IMR-90 (cell line): ENCODE measurements around the gene SYNE2. TPM values are rescaled to one million over a fixed set of nuclear protein-coding genes. Genes with fewer than 3 reads are reported as not detected.

Experiments used
- ATAC-seq: fragments of 200-7000 bp; cut with Tn5 transposase; 2 replicates; pipeline ENCODE4 v1.9.1; 2020; ENCODE audit warnings: low read depth, mild to moderate bottlenecking, moderate library complexity
- BruUV-seq: library from RNA; stranded (reverse); fragments of 400-500 nt; replicated peaks from 2 replicates; lab custom pipeline; 2021; lab: Mats Ljungman, UMichigan
- CTCF ChIA-PET: fragments of 300-600 bp; formaldehyde crosslinking; extraction: SDS; loops from one replicate; lab custom pipeline; 2021; ENCODE audit warnings: antibody characterized with exemption; lab: Yijun Ruan, JAX
- POLR2A ChIA-PET: fragments of 300-600 bp; sonication (Branson Sonifier 250); formaldehyde crosslinking; loops from one replicate; lab custom pipeline; 2022; ENCODE audit warnings: antibody characterized with exemption; ENCODE audit not compliant: unreplicated experiment; lab: Charles Lee
- DNase-seq: peaks from one replicate; pipeline ENCODE4 v3.0.0; 2013
- H2AFZ ChIP-seq: replicated peaks from 2 replicates; pipeline ENCODE3; 2013; ENCODE audit warnings: low read length, mild to moderate bottlenecking; ENCODE audit not compliant: poor library complexity
- H2AK5ac ChIP-seq: 2 replicates; pipeline ENCODE4 v1.6.1; 2013; ENCODE audit warnings: low read depth, low read length, inconsistent platforms
- H2AK9ac ChIP-seq: replicated peaks from 2 replicates; pipeline ENCODE3; 2013; ENCODE audit warnings: mild to moderate bottlenecking, low read depth, low read length, moderate library complexity; ENCODE audit not compliant: poor library complexity
- H2BK120ac ChIP-seq: 2 replicates; pipeline ENCODE4 v1.6.1; 2013; ENCODE audit warnings: low read depth, low read length, inconsistent platforms
- H2BK15ac ChIP-seq: 3 replicates; pipeline ENCODE4 v1.6.1; 2013; ENCODE audit warnings: low read depth, low read length, inconsistent platforms
- H2BK20ac ChIP-seq: 2 replicates; pipeline ENCODE4 v1.6.1; 2013; ENCODE audit warnings: low read depth, mild to moderate bottlenecking, inconsistent platforms, low read length, moderate library complexity
- H2BK5ac ChIP-seq: 2 replicates; pipeline ENCODE4 v1.6.1; 2013; ENCODE audit warnings: mild to moderate bottlenecking, low read depth, low read length, inconsistent platforms; ENCODE audit not compliant: poor library complexity, severe bottlenecking
- H3K14ac ChIP-seq: replicated peaks from 2 replicates; pipeline ENCODE4 v1.6.1; 2013; ENCODE audit warnings: low read depth, low read length, inconsistent platforms
- H3K18ac ChIP-seq: 2 replicates; pipeline ENCODE4 v1.6.1; 2013; ENCODE audit warnings: low read depth, low read length, control low read depth
- H3K23ac ChIP-seq: 2 replicates; pipeline ENCODE4 v1.6.1; 2013; ENCODE audit warnings: low read depth, low read length, inconsistent platforms
- H3K27ac ChIP-seq: 2 replicates; pipeline ENCODE4 v1.5.1; 2013; ENCODE audit warnings: mild to moderate bottlenecking, control low read depth, low read length; ENCODE audit not compliant: insufficient read depth
- H3K27me3 ChIP-seq: 2 replicates; pipeline ENCODE4 v1.6.1; 2013; ENCODE audit warnings: low read length; ENCODE audit not compliant: control insufficient read depth, insufficient read depth
- H3K36me3 ChIP-seq: 2 replicates; pipeline ENCODE4 v1.6.1; 2013; ENCODE audit warnings: low read length, mixed read lengths; ENCODE audit not compliant: control insufficient read depth, insufficient read depth
- H3K4ac ChIP-seq: 2 replicates; pipeline ENCODE4 v1.6.1; 2013; ENCODE audit warnings: low read depth, low read length, inconsistent platforms
- H3K4me1 ChIP-seq: 2 replicates; pipeline ENCODE4 v1.6.1; 2013; ENCODE audit warnings: low read length, mixed read lengths; ENCODE audit not compliant: control insufficient read depth, insufficient read depth
- H3K4me2 ChIP-seq: 2 replicates; pipeline ENCODE4 v1.6.1; 2013; ENCODE audit warnings: low read depth, mild to moderate bottlenecking, control low read depth, low read length, moderate library complexity
- H3K4me3 ChIP-seq: 2 replicates; pipeline ENCODE4 v1.5.1; 2013; ENCODE audit warnings: low read depth, mild to moderate bottlenecking, control low read depth, low read length, moderate library complexity; ENCODE audit not compliant: insufficient read depth
- H3K56ac ChIP-seq: 2 replicates; pipeline ENCODE4 v1.6.1; 2013; ENCODE audit warnings: low read length, inconsistent platforms; ENCODE audit not compliant: insufficient read depth; ENCODE audit errors: extremely low read depth
- H3K79me1 ChIP-seq, 2 experiments: 2 replicates each; pipeline ENCODE4 v1.6.1; 2013; ENCODE audit warnings: low read length in 2 of 2, inconsistent platforms in 1 of 2, low read depth in 1 of 2
- H3K9ac ChIP-seq: 2 replicates; pipeline ENCODE4 v1.6.1; 2013; ENCODE audit warnings: low read depth, low read length, control low read depth
- H3K9me1 ChIP-seq: 2 replicates; pipeline ENCODE4 v1.6.1; 2013; ENCODE audit warnings: low read length, inconsistent platforms; ENCODE audit not compliant: insufficient read depth
- H3K9me3 ChIP-seq: 2 replicates; pipeline ENCODE4 v1.6.1; 2013; ENCODE audit warnings: low read length; ENCODE audit not compliant: control insufficient read depth, insufficient read depth
- H4K20me1 ChIP-seq: 2 replicates; pipeline ENCODE4 v1.6.1; 2013; ENCODE audit warnings: low read length, inconsistent platforms; ENCODE audit not compliant: insufficient read depth
- H4K5ac ChIP-seq: 2 replicates; pipeline ENCODE4 v1.6.1; 2013; ENCODE audit warnings: mild to moderate bottlenecking, low read depth, low read length, control low read depth
- H4K8ac ChIP-seq, 2 experiments: 2 replicates each; pipeline ENCODE4 v1.6.1; 2013; ENCODE audit warnings: low read depth in 2 of 2, low read length in 2 of 2, control low read depth in 1 of 2, inconsistent platforms in 1 of 2
- H4K91ac ChIP-seq: 2 replicates; pipeline ENCODE4 v1.6.1; 2013; ENCODE audit warnings: low read depth, low read length, inconsistent platforms; ENCODE audit not compliant: insufficient read depth
- CEBPB ChIP-seq: IDR thresholded peaks from 2 replicates; pipeline ENCODE4 v1.6.1; 2012; ENCODE audit warnings: low read depth, low read length, improper control_type of control experiment
- MAFK ChIP-seq: IDR thresholded peaks from 2 replicates; pipeline ENCODE4 v1.6.1; 2012; ENCODE audit warnings: low read depth, low read length, improper control_type of control experiment
- WGBS, 2 experiments: methylation state at CpG; one replicate each; pipeline versions ENCODE4 v1.1.5 to v1.1.7; 2013; ENCODE audit warnings: missing lambda C conversion rate in 2 of 2; ENCODE audit not compliant: insufficient read length in 1 of 2; ENCODE audit errors: extremely low coverage in 2 of 2; 5-methylcytosine and 5-hydroxymethylcytosine counted together
- dilution Hi-C: fragments of 300-500 bp; cut with HindIII; formaldehyde crosslinking; loops from one replicate; pipeline ENCODE4 v1.14.3; 2018; ENCODE audit warnings: low sequenced_read_pairs; ENCODE audit not compliant: unreplicated experiment
- in situ Hi-C: fragments of 300-500 bp; cut with MboI; formaldehyde crosslinking; loops from 3 replicates; pipeline ENCODE4 v1.14.3; 2019; ENCODE audit warnings: low sequenced_read_pairs, inconsistent platforms, mixed read lengths
- intact Hi-C: fragments of 100-400 bp; cut with micrococcal nuclease; formaldehyde crosslinking; loops from 2 replicates; pipeline ENCODE4 v1.10.0; 2022
- polyA plus RNA-seq, 3 experiments: library from polyadenylated mRNA; depleted of rRNA; stranded (reverse); fragments of >200 nt; gene quantifications; 2 replicates each; pipeline ENCODE4 v1.2.3, GENCODE V29; 2012; ENCODE audit warnings: low replicate concordance in 1 of 3
- total RNA-seq: library from RNA; depleted of rRNA; stranded (reverse); fragments of >200 nt; gene quantifications from 2 replicates; pipeline ENCODE4 v1.2.3, GENCODE V29; 2012

Gene SYNE2
- total and polyA plus RNA-seq, 2 of the 4 experiments (the other 2 are of a cell fraction), result 5.2 to 28.9 TPM

- no peak overlapping the region for H2AFZ ChIP-seq
- no peaks in the 10 kb centered on the region for H3K36me3 ChIP-seq
- peaks cover 1% of the 10 kb centered on the region; the same call in 1 of the 2 replicates for H3K27me3 ChIP-seq
- no TSS peak for BruUV-seq
- H3K18ac ChIP-seq, result no peak overlapping the region
- H4K5ac ChIP-seq, result no peak overlapping the region
- no peak overlapping the region for H2BK20ac ChIP-seq
- H4K8ac ChIP-seq, result no peak overlapping the region
- no peak overlapping the region for H3K23ac ChIP-seq
- H3K14ac ChIP-seq, result no peak overlapping the region
- no peak overlapping the region for H3K4ac ChIP-seq
- intact Hi-C loops (no loop called here), dilution Hi-C loops (no loop called here), in situ Hi-C loops (no loop called here)
- H3K79me1 ChIP-seq, result peaks cover 0 to 9% of the 10 kb centered on the region in 2 experiments; a peak in 2 of 4 replicates
- H3K9ac ChIP-seq, result no peak overlapping the region
- H3K4me2 ChIP-seq, result no peak overlapping the region
- no peaks in the 10 kb centered on the region for H3K9me3 ChIP-seq
- no peak overlapping the region for H4K91ac ChIP-seq
- no peak overlapping the region for H3K27ac ChIP-seq
- POLR2A ChIA-PET, result no interaction called here
- H2BK5ac ChIP-seq, result no peak overlapping the region
- H4K20me1 ChIP-seq, result no peaks in the 10 kb centered on the region
- no peak overlapping the region for H2BK15ac ChIP-seq
- ATAC-seq, result no peak
- H3K9me1 ChIP-seq, result peaks cover 11% of the 10 kb centered on the region
- peak; percentile 67 for TF ChIP-seq CEBPB
- TF ChIP-seq MAFK, result no peak
- DNase-seq, result peak; percentile 60
- H3K4me1 ChIP-seq, result peaks cover 6% of the 10 kb centered on the region
- H3K56ac ChIP-seq, result no peak overlapping the region
- CTCF ChIA-PET, result no interaction called here
- no peak overlapping the region for H2BK120ac ChIP-seq
- WGBS, 2 experiments, result no CpG with 5 or more reads among the region's 5 CpGs
- H2AK9ac ChIP-seq, result no peak overlapping the region
- H3K4me3 ChIP-seq, result no peak overlapping the region
- no peak overlapping the region; the same call in 1 of the 2 replicates for H2AK5ac ChIP-seq
Observed at GRCh38 chr14:63901434-63902085, 48.8 kb downstream of the SYNE2 start.
